GM23338 (cell line): Measurements from ENCODE around the gene TOR1AIP2.

Experiments used
- CREB1 ChIP-seq: fragments of 250-450 bp; sonication (Bioruptor Pico); IDR thresholded peaks from 2 replicates; pipeline ENCODE4 v1.5.0; 2020; ENCODE audit warnings: low read depth, mild to moderate bottlenecking, moderate library complexity
- CTCF ChIP-seq, 2 experiments: fragments of 200-600 bp in 1 of 2; sonication (generic) in 1 of 2; conservative IDR thresholded peaks; 2 replicates each; pipeline versions ENCODE4 v1.5.1 to v1.6.1; 2016 to 2017; ENCODE audit warnings: antibody characterized with exemption in 2 of 2, low read depth in 2 of 2, mild to moderate bottlenecking in 2 of 2, moderate library complexity in 1 of 2
- ETS1 ChIP-seq: IDR thresholded peaks from 2 replicates; pipeline ENCODE4 v1.6.1; 2016; ENCODE audit warnings: antibody characterized with exemption
- EZH2 ChIP-seq: fragments of 200-600 bp; sonication (generic); IDR thresholded peaks from one replicate; pipeline ENCODE4 v1.8.0; 2017; ENCODE audit warnings: antibody characterized with exemption, mild to moderate bottlenecking, low read depth; ENCODE audit not compliant: unreplicated experiment
- EZH2phosphoT487 ChIP-seq: fragments of 200-600 bp; sonication (generic); IDR thresholded peaks from one replicate; pipeline ENCODE4 v1.8.1; 2018; ENCODE audit warnings: antibody characterized with exemption; ENCODE audit not compliant: unreplicated experiment
- JUNB ChIP-seq: IDR thresholded peaks from one replicate; pipeline ENCODE4 v1.6.1; 2016; ENCODE audit warnings: antibody characterized with exemption; ENCODE audit not compliant: unreplicated experiment
- NANOG ChIP-seq: IDR thresholded peaks from 2 replicates; pipeline ENCODE4 v1.6.1; 2016; ENCODE audit warnings: antibody characterized with exemption, borderline replicate concordance
- POLR2AphosphoS5 ChIP-seq: IDR thresholded peaks from 2 replicates; pipeline ENCODE4 v1.6.1; 2016; ENCODE audit warnings: antibody characterized with exemption, low read depth
- REST ChIP-seq: IDR thresholded peaks from one replicate; pipeline ENCODE4 v1.6.1; 2018; ENCODE audit warnings: antibody characterized with exemption; ENCODE audit not compliant: unreplicated experiment
- STAT1 ChIP-seq: IDR thresholded peaks from one replicate; pipeline ENCODE4 v1.6.1; 2016; ENCODE audit warnings: antibody characterized with exemption; ENCODE audit not compliant: unreplicated experiment
- ZNF114 ChIP-seq: fragments of 250-450 bp; sonication (Bioruptor Pico); IDR thresholded peaks from 2 replicates; pipeline ENCODE4 v1.5.0; 2020; ENCODE audit warnings: mild to moderate bottlenecking, moderate library complexity
- ZNF331 ChIP-seq: fragments of 250-450 bp; sonication (Bioruptor Pico); IDR thresholded peaks from 2 replicates; pipeline ENCODE4 v1.5.0; 2020; ENCODE audit warnings: low read depth, mild to moderate bottlenecking, moderate library complexity

- TF ChIP-seq EZH2 (no peak), CTCF (conservative IDR thresholded peaks at IDR 0.05; ENCODE audit: low read depth in 2 of 2) (no peak), EZH2phosphoT487 (no peak), CREB1 (CRISPR knock-in tag) (no peak), POLR2AphosphoS5 (no peak), REST (no peak), ZNF114 (no peak), JUNB (no peak), STAT1 (no peak), ZNF331 (CRISPR knock-in tag) (no peak), ETS1 (no peak), NANOG (no peak)
These were observed 63.7 kb downstream of the TOR1AIP2 start for GRCh38 chr1:179813626-179814545.
